GM08714 (cell line): Measurements from ENCODE around the gene MKRN3.

Experiments used
- H3K4me3 ChIP-seq: fragments of 200-500 bp; sonication (Bioruptor generic); 2 replicates; pipeline ENCODE4 v1.5.1; 2014; ENCODE audit warnings: mild to moderate bottlenecking, low read length, inconsistent platforms
- ZNF274 ChIP-seq: IDR thresholded peaks from 2 replicates; pipeline ENCODE4 v1.6.1; 2012; ENCODE audit warnings: mild to moderate bottlenecking, low read depth, low read length

The MKRN3 gene

GRCh38 chr15:23616536-23616935 is 51.1 kb downstream of the MKRN3 start:
- no peak overlapping the region for H3K4me3 ChIP-seq
- no peak for TF ChIP-seq ZNF274
